ENCODE measurements around the gene SNAPIN.
"Not testable (repeated sequence)": the region's sequence is repeated elsewhere in the genome, so short reads cannot be mapped to it uniquely, and the experiment has no call there.

SNAPIN gene

DNA sequence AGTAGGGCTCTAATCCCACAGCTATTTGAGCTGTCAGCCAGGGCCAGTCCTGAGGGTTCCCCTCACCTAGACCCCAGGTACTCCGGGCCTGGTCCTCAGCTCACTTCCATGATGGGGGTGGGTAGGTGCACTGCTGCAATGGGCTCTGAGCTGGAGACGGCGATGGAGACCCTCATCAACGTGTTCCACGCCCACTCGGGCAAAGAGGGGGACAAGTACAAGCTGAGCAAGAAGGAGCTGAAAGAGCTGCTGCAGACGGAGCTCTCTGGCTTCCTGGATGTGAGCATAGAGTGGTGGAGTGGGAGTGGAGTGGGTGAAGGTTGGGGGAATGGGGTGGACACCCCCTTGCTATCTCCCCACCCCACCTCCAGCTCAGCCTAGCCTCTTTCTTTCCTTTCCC lies 28.1 kb upstream of the SNAPIN start:
- TF ChIP-seq POLR2A (IDR thresholded peaks at IDR 0.05; ENCODE audit: low read length) (no peak), GATA1 (IDR thresholded peaks at IDR 0.05; ENCODE audit: low read depth, low read length) (no peak)

DNA sequence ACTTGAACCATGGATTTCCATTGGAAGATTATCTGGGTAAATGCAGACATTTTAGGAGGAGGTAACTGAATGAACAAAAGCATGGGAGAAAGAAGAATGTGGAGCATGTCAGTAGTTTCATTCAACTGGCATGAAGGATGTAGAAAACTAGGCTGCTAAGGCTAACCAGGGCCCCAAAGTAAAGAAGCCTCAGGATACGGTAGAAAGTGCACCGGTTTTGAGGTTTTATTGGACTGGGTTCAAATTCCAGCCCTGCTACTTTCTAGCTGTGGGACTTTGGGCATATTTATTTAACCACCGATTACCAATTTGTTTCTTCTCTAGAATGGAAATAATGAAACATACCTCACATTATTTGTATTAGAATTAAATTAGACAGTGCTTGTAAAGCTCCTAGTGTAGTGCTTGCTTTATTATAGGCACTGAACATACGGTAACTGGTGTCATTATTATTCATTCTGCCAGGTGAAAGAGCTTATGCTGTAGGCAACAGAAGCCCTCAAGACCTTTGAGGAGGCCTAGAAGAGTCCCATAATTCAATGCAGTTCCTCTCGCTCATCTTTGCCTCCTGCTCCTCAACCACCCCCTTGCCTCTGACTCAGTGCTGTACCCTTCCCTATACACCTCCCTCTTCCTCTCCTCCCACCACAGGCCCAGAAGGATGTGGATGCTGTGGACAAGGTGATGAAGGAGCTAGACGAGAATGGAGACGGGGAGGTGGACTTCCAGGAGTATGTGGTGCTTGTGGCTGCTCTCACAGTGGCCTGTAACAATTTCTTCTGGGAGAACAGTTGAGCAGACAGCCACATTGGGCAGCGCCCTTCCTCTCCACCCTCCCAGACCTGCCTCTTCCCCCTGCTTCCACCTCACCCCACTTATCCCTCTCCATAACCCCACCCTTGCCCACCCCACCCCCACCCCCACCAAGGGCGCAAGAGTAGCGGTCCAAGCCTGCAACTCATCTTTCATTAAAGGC lies 27.2 kb upstream of the SNAPIN start:
- no peak for DNase-seq
- no peak for TF ChIP-seq GATA1 (IDR thresholded peaks at IDR 0.05; ENCODE audit: low read depth, low read length)
- no peak for TF ChIP-seq POLR2A (IDR thresholded peaks at IDR 0.05; ENCODE audit: low read length)

More for the DNA sequence above, 28.1 kb upstream of the SNAPIN start:
- no peak for DNase-seq

DNA sequence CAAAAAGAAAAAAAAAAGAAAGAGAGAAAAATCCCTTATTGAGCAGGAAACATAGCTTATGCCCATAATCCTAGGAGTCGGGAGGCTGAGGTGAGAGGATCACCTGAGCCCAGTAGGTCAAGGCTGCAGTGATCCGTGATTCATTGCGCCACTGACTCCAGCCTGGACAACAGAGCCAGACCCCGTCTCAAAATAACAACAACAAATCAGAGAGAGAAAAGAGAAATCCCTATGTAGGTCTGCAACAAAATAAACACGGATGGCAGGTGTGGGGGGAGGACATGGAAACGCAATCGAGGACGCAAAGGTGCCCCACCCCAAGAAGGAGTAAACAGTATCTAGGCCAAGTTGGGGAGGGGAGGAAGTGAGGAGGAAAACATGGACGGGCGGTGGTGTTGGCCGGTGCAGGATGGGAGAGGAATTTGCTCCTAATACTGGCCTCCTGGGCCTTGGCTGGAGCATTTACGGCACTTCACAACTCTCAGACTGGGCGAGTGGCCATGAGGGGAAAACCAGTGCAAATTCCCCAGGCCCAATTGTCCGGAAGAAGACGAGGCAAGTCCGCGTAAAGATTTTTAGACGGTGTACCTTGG lies 25.2 kb upstream of the SNAPIN start:
- DNase-seq, result no peak
- TF ChIP-seq GATA1 (IDR thresholded peaks at IDR 0.05; ENCODE audit: low read depth, low read length) (no peak), POLR2A (IDR thresholded peaks at IDR 0.05; ENCODE audit: low read length) (no peak)

DNA sequence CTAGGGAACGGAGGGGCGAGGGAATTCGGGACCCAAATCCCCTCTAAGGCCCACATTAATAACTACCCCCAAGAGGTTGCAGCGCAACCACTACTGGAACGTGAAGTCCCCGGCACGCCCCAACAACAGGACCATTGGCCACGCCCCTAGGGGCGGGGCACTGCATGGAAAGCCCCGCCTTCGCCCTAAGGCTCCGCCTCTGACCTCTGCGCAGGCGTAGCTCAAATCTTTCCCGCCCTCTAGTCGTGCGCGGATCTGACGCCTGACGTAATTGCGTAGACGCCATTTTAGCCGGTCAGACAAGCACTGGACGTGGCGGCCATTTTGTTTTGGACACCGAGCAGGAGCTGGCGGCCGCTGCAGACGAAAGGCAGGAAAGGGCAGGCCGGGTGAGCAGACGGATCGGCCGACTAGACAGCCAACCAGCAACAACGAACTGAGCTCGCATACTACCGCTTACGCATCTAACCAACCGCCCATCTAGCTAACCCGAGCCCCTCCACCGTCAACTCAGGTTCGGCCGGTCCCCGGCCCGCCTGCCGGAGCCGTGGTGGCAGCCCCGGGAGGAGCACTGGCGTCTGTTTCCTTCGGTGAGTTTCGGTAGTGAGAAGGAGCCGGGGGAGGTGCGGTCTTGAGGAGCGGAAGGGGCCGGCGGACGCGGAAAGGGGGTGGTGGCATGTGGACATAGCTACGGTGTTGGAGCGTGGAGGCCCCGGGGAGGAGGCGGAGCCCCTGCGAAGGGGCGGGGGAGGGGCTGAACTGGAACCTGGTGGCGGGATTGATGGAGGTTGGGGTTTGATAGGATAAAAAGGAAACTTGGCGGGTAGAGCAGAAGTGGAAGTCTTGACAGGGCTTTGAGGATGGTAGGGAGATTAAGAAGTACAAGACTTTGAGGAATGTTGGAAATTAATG lies 24.5 kb upstream of the SNAPIN start, which contains the start of gene CHTOP:
TSS of gene CHTOP (plus strand) at position 313 of the 912 bp plus-strand sequence. CDS start 2,523 bp downstream, outside the sequence.
- DNase-seq, result peak; percentile 99
- TF ChIP-seq POLR2A (IDR thresholded peaks at IDR 0.05; ENCODE audit: low read length) (peak; percentile 94), GATA1 (IDR thresholded peaks at IDR 0.05; ENCODE audit: low read depth, low read length) (no peak)

DNA sequence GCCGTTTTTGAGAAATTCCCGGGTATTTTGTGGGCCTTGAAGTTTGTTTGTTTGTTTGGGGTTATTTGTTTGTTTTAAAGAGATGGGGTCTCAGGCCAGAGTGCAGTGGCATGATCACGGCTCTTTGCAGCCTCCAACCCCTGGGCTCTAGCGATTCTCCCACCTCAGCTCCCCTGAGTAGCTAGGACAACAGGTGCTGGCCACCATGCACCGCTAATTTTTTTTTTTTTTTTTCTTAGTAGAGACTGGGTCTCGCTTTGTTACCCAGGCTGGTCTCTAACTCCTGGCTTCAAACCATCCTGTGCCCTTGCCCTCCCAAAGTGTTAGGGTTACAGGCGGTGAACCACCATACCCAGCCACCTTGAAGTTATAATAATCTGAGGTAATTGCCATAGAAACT lies 22.6 kb upstream of the SNAPIN start:
- DNase-seq, result no peak
- no peak for TF ChIP-seq GATA1 (IDR thresholded peaks at IDR 0.05; ENCODE audit: low read depth, low read length)
- TF ChIP-seq POLR2A (IDR thresholded peaks at IDR 0.05; ENCODE audit: low read length), result no peak

DNA sequence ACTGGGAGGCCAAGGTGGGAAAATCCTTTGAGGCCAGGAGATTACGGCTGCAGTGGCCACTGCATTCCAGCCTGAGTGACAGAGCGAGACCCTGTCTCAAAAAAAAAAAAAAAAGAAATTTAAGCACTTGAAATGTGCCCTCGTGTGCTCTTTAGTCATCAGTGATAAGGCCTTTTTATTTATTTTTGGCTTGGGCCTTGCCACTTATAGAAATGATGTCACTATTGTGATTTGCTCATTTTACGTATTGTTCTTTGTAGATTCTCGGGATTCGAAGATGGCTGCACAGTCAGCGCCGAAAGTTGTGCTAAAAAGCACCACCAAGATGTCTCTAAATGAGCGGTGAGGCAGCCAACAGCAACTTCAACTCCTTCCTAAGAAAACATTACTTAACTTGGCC lies 22.2 kb upstream of the SNAPIN start:
- TF ChIP-seq POLR2A (IDR thresholded peaks at IDR 0.05; ENCODE audit: low read length), result no peak
- TF ChIP-seq GATA1 (IDR thresholded peaks at IDR 0.05; ENCODE audit: low read depth, low read length), result no peak
- no peak for DNase-seq

DNA sequence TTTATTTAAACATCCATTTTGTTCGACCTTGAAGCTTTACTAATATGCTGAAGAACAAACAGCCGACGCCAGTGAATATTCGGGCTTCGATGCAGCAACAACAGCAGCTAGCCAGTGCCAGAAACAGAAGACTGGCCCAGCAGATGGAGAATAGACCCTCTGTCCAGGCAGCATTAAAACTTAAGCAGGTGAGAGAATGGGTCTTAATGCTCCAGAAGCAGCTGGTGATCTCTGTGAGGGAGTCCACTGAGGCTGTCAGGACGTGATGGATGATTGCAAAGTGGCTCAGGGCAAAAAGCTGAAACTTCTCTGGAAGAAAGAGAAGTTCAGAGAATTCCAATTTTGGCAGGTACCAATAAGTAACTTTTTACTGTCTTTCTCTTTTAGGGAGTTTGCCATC lies 20.2 kb upstream of the SNAPIN start:
- TF ChIP-seq POLR2A (IDR thresholded peaks at IDR 0.05; ENCODE audit: low read length) (no peak), GATA1 (IDR thresholded peaks at IDR 0.05; ENCODE audit: low read depth, low read length) (no peak)
- DNase-seq, result no peak

DNA sequence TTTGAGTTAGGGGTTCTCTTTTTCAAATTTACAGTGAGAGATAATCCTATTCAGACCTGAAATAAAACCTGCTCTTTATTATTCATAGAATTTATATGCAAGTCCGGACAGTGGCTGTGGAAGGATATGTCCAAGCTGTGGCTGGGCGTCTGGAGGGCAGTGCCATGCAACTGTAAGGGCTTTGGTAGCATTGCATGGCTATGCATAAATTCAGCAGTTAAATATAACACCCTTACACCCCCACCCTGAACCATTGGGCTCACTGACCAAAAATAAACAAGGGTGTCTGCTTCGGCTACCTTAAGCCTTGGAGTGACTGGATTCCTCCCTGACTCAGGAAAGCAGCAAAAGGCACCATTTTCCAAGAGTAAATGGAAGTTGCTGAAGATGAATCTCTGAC lies 19.2 kb upstream of the SNAPIN start:
- DNase-seq, result no peak
- no peak for TF ChIP-seq GATA1 (IDR thresholded peaks at IDR 0.05; ENCODE audit: low read depth, low read length)
- no peak for TF ChIP-seq POLR2A (IDR thresholded peaks at IDR 0.05; ENCODE audit: low read length)

DNA sequence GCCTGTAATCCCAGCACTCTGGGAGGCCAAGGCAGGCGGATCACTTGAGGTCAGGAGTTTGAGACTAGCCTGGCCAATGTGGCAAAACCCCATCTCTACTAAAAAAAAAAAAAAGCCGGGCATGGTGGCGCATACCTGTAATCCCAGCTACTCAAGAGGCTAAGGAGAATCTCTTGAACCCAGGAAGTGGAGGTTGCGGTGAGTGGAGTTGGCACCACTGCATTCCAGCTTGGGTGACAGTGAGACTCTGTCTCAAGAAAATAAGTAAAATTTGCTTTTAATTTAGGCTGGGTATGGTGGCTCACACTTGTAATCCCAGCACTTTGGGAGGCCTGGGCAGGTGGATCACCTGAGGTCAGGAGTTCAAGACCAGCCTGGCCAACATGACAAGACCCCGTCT lies 18.3 kb upstream of the SNAPIN start:
- DNase-seq, result not testable (repeated sequence)

DNA sequence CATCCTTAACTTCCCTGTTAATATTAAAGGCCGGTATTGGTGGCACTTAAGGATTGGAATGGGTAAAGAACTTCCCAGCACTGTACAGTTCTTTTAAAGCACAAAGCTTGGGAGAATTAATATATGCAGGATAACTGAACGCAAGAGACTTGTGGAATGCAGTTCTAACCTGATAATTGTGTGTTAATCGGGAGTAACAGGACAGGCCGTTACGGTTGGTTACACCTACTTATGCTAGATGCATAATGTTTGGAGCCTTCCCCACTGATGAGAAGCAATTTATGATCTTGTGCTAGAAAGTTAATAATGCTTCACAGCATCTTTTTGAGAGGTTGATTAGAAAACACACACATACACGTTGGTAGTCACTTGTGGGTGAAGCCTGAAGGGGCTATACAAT lies 17.6 kb upstream of the SNAPIN start:
- no peak for TF ChIP-seq POLR2A (IDR thresholded peaks at IDR 0.05; ENCODE audit: low read length)
- TF ChIP-seq GATA1 (IDR thresholded peaks at IDR 0.05; ENCODE audit: low read depth, low read length), result no peak
- no peak for DNase-seq

DNA sequence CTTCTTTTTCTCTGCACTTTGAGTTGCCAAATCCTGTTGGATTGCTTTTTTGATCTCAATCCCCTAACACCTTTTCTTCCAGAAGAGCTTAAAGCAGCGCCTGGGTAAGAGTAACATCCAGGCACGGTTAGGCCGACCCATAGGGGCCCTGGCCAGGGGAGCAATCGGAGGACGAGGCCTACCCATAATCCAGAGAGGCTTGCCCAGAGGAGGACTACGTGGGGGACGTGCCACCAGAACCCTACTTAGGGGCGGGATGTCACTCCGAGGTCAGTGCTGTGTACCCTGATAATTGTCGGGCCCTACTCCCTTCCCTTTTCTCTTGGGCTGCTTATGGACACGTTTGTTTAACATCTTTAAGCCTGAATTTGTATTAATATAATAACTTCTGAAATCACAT lies 16.3 kb upstream of the SNAPIN start:
- no peak for TF ChIP-seq POLR2A (IDR thresholded peaks at IDR 0.05; ENCODE audit: low read length)
- no peak for DNase-seq

DNA sequence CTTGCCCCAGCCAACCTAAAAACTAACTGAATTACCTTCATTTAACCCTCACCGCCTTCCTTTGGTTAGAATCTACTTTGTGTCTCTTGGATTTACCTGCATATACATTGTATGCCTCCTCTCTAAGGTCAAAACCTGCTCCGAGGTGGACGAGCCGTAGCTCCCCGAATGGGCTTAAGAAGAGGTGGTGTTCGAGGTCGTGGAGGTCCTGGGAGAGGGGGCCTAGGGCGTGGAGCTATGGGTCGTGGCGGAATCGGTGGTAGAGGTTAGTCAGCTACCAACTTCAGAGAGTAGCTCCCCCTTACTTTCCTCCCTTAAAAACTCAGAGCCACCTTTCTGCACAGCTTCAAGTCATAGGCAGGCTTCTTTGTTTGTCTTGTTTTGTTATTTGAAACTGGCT lies 15.4 kb upstream of the SNAPIN start:
- no peak for DNase-seq
- TF ChIP-seq POLR2A (IDR thresholded peaks at IDR 0.05; ENCODE audit: low read length) (no peak), GATA1 (IDR thresholded peaks at IDR 0.05; ENCODE audit: low read depth, low read length) (no peak)

DNA sequence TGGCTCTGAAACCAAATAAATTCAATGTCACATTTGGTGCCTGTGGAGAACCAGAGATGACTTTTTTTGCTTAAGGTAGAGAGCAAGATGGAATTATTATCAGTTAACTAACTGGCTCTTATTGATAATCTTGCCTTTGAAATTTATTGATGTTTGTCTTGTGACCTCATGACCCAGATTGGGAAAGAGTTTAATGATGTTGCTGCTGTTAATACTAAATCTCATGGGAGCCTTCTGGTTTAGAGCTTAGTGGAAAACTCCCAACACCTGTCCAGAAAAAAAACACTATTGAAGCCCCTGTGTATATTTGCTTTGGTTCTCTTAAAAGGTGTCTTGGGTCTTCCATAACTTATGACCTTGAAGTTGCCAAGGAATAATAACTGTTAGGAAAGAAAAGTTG lies 14.7 kb upstream of the SNAPIN start:
- TF ChIP-seq GATA1 (IDR thresholded peaks at IDR 0.05; ENCODE audit: low read depth, low read length), result no peak
- TF ChIP-seq POLR2A (IDR thresholded peaks at IDR 0.05; ENCODE audit: low read length), result no peak
- no peak for DNase-seq

All from erythroblast (primary cell).